ENCODE data around the gene COG2.

DNA sequence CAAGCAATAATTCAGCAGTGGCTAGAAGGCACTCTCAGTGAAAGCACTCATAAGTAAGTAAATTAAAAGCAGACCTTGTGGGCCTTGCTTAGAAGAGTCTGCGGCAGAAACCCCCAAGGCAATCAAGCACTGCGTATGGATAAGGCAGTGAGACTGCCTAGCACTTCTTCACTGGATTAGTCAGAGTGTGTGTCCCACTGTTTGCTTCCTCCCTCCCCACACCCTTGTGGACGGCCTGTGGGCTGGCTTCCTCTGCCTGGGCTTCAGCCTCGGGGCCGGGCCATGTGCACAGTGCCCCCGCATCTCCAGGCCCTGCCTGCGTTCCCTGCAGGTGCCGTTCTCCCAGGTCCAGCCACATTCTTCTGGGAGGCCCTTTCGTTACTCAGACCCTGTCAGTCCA is 47.8 kb downstream of the COG2 start:
- TF ChIP-seq, protein P1, sequence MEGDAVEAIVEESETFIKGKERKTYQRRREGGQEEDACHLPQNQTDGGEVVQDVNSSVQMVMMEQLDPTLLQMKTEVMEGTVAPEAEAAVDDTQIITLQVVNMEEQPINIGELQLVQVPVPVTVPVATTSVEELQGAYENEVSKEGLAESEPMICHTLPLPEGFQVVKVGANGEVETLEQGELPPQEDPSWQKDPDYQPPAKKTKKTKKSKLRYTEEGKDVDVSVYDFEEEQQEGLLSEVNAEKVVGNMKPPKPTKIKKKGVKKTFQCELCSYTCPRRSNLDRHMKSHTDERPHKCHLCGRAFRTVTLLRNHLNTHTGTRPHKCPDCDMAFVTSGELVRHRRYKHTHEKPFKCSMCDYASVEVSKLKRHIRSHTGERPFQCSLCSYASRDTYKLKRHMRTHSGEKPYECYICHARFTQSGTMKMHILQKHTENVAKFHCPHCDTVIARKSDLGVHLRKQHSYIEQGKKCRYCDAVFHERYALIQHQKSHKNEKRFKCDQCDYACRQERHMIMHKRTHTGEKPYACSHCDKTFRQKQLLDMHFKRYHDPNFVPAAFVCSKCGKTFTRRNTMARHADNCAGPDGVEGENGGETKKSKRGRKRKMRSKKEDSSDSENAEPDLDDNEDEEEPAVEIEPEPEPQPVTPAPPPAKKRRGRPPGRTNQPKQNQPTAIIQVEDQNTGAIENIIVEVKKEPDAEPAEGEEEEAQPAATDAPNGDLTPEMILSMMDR (conservative IDR thresholded peaks at IDR 0.05; ENCODE audit: low read depth, low read length), result no peak
- no peak for TF ChIP-seq EZH2 (IDR thresholded peaks at IDR 0.05; ENCODE audit: low read length, unreplicated experiment)
